C4-2B (cell line): ENCODE measurements around the gene PID1.

Experiments
- ZFX ChIP-seq: fragments of 450-650 bp; IDR thresholded peaks from 2 replicates; pipeline ENCODE4 v1.6.1; 2017
- TF ChIP-seq, protein P1 (sequence below): fragments of 450-650 bp; conservative IDR thresholded peaks from 2 replicates; pipeline ENCODE4 v1.5.1; 2017; ENCODE audit warnings: mild to moderate bottlenecking

DNA sequence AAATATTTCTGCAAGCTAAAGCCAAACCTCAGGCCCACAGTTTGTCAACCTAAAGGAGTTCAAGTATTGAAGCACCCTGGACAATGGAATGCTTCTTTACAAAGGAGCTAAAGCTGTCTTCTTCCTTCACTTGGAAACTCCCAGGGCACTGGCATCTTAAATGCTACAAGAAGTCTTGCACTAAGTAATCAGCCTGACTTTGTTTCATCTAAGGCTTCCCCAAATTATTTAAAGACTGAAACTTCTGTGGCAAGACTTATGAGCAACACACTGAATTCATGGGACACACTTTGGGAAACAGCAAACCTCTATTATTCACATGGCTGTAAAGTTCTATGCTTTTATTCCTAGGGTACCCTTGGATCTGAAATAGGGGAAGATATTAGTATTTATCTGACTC lies 14.7 kb downstream of the PID1 start:
- TF ChIP-seq, protein P1, sequence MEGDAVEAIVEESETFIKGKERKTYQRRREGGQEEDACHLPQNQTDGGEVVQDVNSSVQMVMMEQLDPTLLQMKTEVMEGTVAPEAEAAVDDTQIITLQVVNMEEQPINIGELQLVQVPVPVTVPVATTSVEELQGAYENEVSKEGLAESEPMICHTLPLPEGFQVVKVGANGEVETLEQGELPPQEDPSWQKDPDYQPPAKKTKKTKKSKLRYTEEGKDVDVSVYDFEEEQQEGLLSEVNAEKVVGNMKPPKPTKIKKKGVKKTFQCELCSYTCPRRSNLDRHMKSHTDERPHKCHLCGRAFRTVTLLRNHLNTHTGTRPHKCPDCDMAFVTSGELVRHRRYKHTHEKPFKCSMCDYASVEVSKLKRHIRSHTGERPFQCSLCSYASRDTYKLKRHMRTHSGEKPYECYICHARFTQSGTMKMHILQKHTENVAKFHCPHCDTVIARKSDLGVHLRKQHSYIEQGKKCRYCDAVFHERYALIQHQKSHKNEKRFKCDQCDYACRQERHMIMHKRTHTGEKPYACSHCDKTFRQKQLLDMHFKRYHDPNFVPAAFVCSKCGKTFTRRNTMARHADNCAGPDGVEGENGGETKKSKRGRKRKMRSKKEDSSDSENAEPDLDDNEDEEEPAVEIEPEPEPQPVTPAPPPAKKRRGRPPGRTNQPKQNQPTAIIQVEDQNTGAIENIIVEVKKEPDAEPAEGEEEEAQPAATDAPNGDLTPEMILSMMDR = no peak
- TF ChIP-seq ZFX = no peak
